ENCODE measurements around the gene SPOCK3. TPM values are rescaled to one million over a fixed set of nuclear protein-coding genes. Genes with fewer than 3 reads are reported as not detected.

Gene SPOCK3
- polyA plus RNA-seq, 3 donors = 0.31 to 1.9 (median 1.2) TPM

DNA sequence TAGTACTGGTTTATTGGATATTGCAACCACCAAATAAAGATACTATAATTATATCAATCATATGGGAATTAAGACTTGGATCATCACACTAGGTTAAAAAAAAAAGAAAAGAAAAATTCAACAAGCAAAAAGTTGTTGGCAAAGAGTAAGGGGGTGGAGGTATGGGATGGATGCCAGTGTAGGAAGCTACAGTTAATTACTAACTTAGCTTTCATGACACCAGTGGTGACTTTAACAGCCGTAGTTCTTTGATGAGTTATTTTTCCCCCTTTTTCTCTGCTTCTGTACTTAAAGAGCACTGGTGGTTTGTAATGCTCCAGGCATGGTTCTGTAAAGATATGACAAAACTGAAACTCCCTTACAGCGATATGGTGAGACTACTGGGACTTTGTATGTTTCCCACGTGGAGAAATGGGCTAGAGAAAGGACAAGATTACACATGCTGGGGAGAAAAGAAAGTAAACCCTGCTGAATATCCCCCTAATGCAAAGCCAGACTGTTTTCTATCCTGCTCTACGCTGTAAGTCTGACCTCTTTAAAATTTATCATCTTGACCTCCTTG, 210.8 kb downstream of the SPOCK3 start:
- Mint-ChIP-seq H3K4me1 (no peaks in the 10 kb centered on the region), H3K27me3 (ENCODE audit: low read depth in 3 of 3) (peaks cover 2 to 3% (median 2%) of the 10 kb centered on the region in 3 donors), H3K27ac (no peak overlapping the region), H3K36me3 (no peaks in the 10 kb centered on the region), H3K9me3 (no peaks in the 10 kb centered on the region), H3K4me3 (no peak overlapping the region)
- no peak for DNase-seq
- Histone ChIP-seq H3K4me1 (ENCODE audit: control insufficient read depth in 1 of 2, insufficient read depth in 2 of 2, low read length in 2 of 2) (no peaks in the 10 kb centered on the region), H2AFZ (ENCODE audit: insufficient read depth, low read depth, low read length, poor library complexity, severe bottlenecking) (no peak overlapping the region), H3K9ac (ENCODE audit: insufficient read depth, low read length, poor library complexity, severe bottlenecking) (no peak overlapping the region), H3K4me2 (replicated peaks; ENCODE audit: extremely low read depth, low read length, poor library complexity, severe bottlenecking) (no peak overlapping the region), H3K27me3 (ENCODE audit: control insufficient read depth in 2 of 2, insufficient read depth in 2 of 2, low read length in 2 of 2) (no peaks in the 10 kb centered on the region), H3K4me3 (replicated peaks in 1 of 3; ENCODE audit: low read depth in 2 of 3, low read length in 3 of 3) (no peak overlapping the region), H3K9me3 (replicated peaks in 1 of 2; ENCODE audit: control insufficient read depth in 1 of 2, insufficient read depth in 1 of 2, low read length in 2 of 2) (no peaks in the 10 kb centered on the region), H3K27ac (ENCODE audit: low read depth in 1 of 2, low read length in 2 of 2) (no peak overlapping the region), H3K36me3 (replicated peaks in 1 of 2; ENCODE audit: control insufficient read depth in 1 of 2, insufficient read depth in 2 of 2, low read length in 2 of 2) (no peaks in the 10 kb centered on the region), H3K79me2 (ENCODE audit: insufficient read depth, low read length) (no peaks in the 10 kb centered on the region), H4K20me1 (ENCODE audit: insufficient read depth, low read length) (no peaks in the 10 kb centered on the region)
- intact Hi-C loops (cut with micrococcal nuclease) = loop anchor here (5.0 to 10.0 kb wide), 5 partner anchors 264 to 1129 kb away; no protein-coding TSS in a partner anchor
- no CpG with 5 or more reads among the region's 4 CpGs for WGBS (ENCODE audit: insufficient coverage)
- no peak for TF ChIP-seq CTCF (IDR thresholded peaks at IDR 0.05)

GRCh38 chr4:167021545-167022155, 212.6 kb downstream of the SPOCK3 start:
- Histone ChIP-seq H3K27me3 (ENCODE audit: control insufficient read depth in 2 of 2, insufficient read depth in 2 of 2, low read length in 2 of 2) (no peaks in the 10 kb centered on the region), H3K9ac (ENCODE audit: insufficient read depth, low read length, poor library complexity, severe bottlenecking) (no peak overlapping the region), H3K27ac (ENCODE audit: low read depth in 1 of 2, low read length in 2 of 2) (no peak overlapping the region), H3K4me3 (replicated peaks in 1 of 3; ENCODE audit: low read depth in 2 of 3, low read length in 3 of 3) (no peak overlapping the region), H4K20me1 (ENCODE audit: insufficient read depth, low read length) (no peaks in the 10 kb centered on the region), H2AFZ (ENCODE audit: insufficient read depth, low read depth, low read length, poor library complexity, severe bottlenecking) (no peak overlapping the region), H3K79me2 (ENCODE audit: insufficient read depth, low read length) (no peaks in the 10 kb centered on the region), H3K9me3 (replicated peaks in 1 of 2; ENCODE audit: control insufficient read depth in 1 of 2, insufficient read depth in 1 of 2, low read length in 2 of 2) (no peaks in the 10 kb centered on the region), H3K36me3 (replicated peaks in 1 of 2; ENCODE audit: control insufficient read depth in 1 of 2, insufficient read depth in 2 of 2, low read length in 2 of 2) (no peaks in the 10 kb centered on the region), H3K4me2 (replicated peaks; ENCODE audit: extremely low read depth, low read length, poor library complexity, severe bottlenecking) (no peak overlapping the region), H3K4me1 (ENCODE audit: control insufficient read depth in 1 of 2, insufficient read depth in 2 of 2, low read length in 2 of 2) (no peaks in the 10 kb centered on the region)
- WGBS (ENCODE audit: insufficient coverage) = 0% methylated on average over 2 of the region's 11 CpGs
- peak; percentile 26 to 40 (median 39) for DNase-seq
- no peaks in the 10 kb centered on the region for H3K9me3 Mint-ChIP-seq
- no peak overlapping the region for H3K27ac Mint-ChIP-seq
- H3K27me3 Mint-ChIP-seq (ENCODE audit: low read depth in 3 of 3) = peaks cover 0 to 3% (median 2%) of the 10 kb centered on the region in 3 donors
- TF ChIP-seq CTCF (IDR thresholded peaks at IDR 0.05) = peak; percentile 91
- H3K4me1 Mint-ChIP-seq = no peaks in the 10 kb centered on the region
- H3K4me3 Mint-ChIP-seq = no peak overlapping the region
- H3K36me3 Mint-ChIP-seq = no peaks in the 10 kb centered on the region
- intact Hi-C loops (cut with micrococcal nuclease) = loop anchor here (5.0 to 10.0 kb wide), 5 partner anchors 266 to 1131 kb away; no protein-coding TSS in a partner anchor

Data from CD14-positive monocyte (primary cell).